ACHN (cell line): Measurements from ENCODE around the gene BNIPL.
A peak's percentile ranks its signal among the peaks of the same experiment; 100 is the strongest.

ENCODE experiments used
- DNase-seq: peaks from one replicate; pipeline ENCODE4 v3.0.0-alpha.2; 2015
- in situ Hi-C: cut with HindIII; loops from 2 replicates; pipeline ENCODE4 v1.10.0; 2017; ENCODE audit warnings: low sequenced_read_pairs, low pct_ligation_motif_present, low pct_unique_long_range_greater_than_20kb

The BNIPL gene

DNA sequence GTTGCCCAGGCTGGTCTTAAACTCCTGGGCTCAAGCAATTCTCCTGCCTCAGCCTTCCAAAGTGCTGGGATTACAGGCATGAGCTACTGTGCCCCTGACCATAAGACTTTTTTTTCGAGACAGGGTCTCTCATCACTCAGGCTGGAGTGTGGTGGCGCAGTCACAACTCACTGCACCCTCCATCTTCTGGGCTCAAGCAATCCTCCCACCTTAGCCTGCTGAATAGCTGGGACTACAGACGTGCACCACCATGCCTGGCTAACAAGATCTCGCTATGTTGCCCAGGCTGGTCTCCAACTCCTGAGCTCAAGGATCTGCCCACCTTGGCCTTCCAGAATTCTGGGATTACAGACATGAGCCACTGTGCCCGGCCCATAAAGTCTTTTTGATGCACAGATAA is 13.1 kb downstream of the BNIPL start:
- in situ Hi-C loops, result no loop called here
- DNase-seq, result no peak

- in situ Hi-C loops, result no loop called here
- no peak for DNase-seq
These were observed 13.8 kb downstream of the BNIPL start for GRCh38 chr1:151050051-151050688.

- in situ Hi-C loops, result no loop called here
- no peak for DNase-seq
These were observed 15.1 kb downstream of the BNIPL start for GRCh38 chr1:151051356-151052009.

GRCh38 chr1:151054971-151055547 is 18.7 kb downstream of the BNIPL start:
- DNase-seq, result no peak
- in situ Hi-C loops, result no loop called here

- in situ Hi-C loops, result no loop called here
- DNase-seq, result no peak
These were observed 19.2 kb downstream of the BNIPL start for GRCh38 chr1:151055581-151055980.

- no peak for DNase-seq
- in situ Hi-C loops, result no loop called here
These were observed 19.8 kb downstream of the BNIPL start for GRCh38 chr1:151056149-151056548.

DNA sequence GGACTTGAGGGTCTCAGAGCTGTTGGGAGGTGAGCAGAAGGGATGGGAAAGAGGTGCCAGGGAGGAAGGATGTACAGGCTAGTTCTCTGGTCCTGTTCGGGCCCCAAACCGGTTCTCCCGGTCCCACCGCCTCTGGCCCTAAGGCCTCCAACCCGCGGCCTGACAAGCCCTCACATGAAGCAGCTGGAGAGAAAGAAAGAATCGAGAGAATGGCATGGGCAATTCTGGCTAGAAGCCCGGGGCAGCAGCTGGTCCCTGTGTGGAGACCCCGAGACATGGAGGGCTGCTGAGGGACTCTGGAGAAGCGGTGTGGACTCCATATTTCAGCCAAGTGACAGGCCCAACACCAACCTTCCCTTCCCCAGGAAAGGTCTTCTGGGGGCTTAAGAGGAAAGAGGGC is 22.3 kb downstream of the BNIPL start:
- in situ Hi-C loops, result no loop called here
- no peak for DNase-seq

- in situ Hi-C loops, result no loop called here
These were observed 23.0 kb downstream of the BNIPL start, which contains the start of gene CDC42SE1 for GRCh38 chr1:151059109-151060006. CDC42SE1 (minus strand) TSS chr1:151059622; CDS start chr1:151055730, 3,892 bp downstream.

GRCh38 chr1:151060007-151060656 is 23.7 kb downstream of the BNIPL start, which contains the start of gene MLLT11:
MLLT11 (plus strand) TSS chr1:151060397; CDS start chr1:151067225, 6,828 bp downstream.
- in situ Hi-C loops, result no loop called here
- DNase-seq, result peak; percentile 72

More at GRCh38 chr1:151059109-151060006, 23.0 kb downstream of the BNIPL start, which contains the start of gene CDC42SE1:
- peak; percentile 90 for DNase-seq

- DNase-seq, result peak; percentile 21
- in situ Hi-C loops, result no loop called here
These were observed 24.5 kb downstream of the BNIPL start for GRCh38 chr1:151060657-151061421.

GRCh38 chr1:151061704-151062103 is 25.3 kb downstream of the BNIPL start:
- in situ Hi-C loops, result no loop called here

DNA sequence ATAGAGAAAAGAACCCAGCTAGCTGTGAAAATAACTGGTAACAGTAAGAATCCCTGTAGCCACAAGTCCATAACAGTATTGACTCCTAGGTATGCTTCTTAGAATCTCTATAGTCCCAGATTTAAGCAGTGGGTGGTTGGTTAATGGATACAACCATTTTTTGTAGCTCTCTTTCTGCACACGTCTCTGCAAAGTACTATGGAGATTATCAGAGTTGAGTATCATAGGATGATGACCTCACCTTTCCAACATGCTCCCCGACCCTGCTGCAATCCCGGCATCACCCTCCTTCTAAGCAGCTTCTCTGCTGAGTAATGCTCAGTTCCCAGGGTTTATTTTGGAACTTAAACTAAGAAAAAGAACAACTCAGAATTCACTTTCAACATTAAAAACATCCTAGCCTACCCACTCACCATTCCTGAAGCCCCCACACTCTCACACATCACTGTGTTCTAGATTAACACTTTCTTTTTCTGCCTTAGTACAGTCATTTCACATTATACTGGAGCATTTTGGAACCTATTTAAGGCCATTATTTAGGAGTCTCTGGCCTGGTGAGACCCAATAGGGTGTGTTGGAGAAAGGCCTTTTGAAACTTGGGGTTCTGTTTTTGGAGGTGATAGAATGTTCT is 26.5 kb downstream of the BNIPL start:
- in situ Hi-C loops, result no loop called here
- peak; percentile 30 for DNase-seq

More at GRCh38 chr1:151061704-151062103, 25.3 kb downstream of the BNIPL start:
- no peak for DNase-seq

GRCh38 chr1:151065089-151065645 is 28.8 kb downstream of the BNIPL start:
- in situ Hi-C loops, result no loop called here
- DNase-seq, result no peak

GRCh38 chr1:151067185-151067584 is 30.8 kb downstream of the BNIPL start:
- in situ Hi-C loops, result no loop called here

DNA sequence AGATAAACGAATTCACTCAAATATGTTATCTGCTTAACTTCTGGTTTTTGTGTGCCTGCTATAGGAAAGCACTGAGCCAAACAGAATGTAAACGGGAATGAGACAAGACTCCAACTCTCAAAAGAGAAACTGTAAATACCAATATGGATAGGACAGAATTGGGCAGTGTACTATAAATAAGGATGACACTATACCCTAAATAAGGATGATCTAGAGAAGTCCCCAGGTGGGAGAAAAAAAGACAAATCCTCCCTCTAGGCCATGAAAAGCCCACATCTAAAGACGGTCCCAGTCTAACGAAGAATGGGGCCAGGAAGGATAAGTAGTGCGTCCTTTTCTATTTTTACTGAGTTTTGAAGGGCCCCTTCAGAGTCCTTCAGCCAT is 32.7 kb downstream of the BNIPL start:
- in situ Hi-C loops, result no loop called here
- DNase-seq, result no peak

More at GRCh38 chr1:151067185-151067584, 30.8 kb downstream of the BNIPL start:
- DNase-seq, result no peak

- peak; percentile 96 for DNase-seq
- in situ Hi-C loops, result no loop called here
These were observed 34.3 kb downstream of the BNIPL start, which contains the start of gene GABPB2 for GRCh38 chr1:151070474-151071276. GABPB2 (plus strand) TSS chr1:151070761; CDS start chr1:151088190, 17,429 bp downstream.
